Mesenchymal stem cell (in vitro differentiated cells and primary cell): ENCODE measurements around the gene WASHC4.

Source experiments
- DNase-seq: peaks from one replicate; pipeline ENCODE4 v3.0.0-alpha.2; 2013
- H2AFZ ChIP-seq: one replicate; pipeline ENCODE4 v1.6.1; 2013; ENCODE audit warnings: low read depth, mild to moderate bottlenecking, control low read depth, inconsistent platforms, low read length, moderate library complexity
- H2AK5ac ChIP-seq: 2 replicates; pipeline ENCODE4 v1.6.1; 2013; ENCODE audit warnings: low read length, moderate library complexity, mild to moderate bottlenecking, inconsistent platforms; ENCODE audit not compliant: severe bottlenecking
- H2BK120ac ChIP-seq: one replicate; pipeline ENCODE4 v1.6.1; 2013; ENCODE audit warnings: low read depth, mild to moderate bottlenecking, inconsistent platforms, low read length, moderate library complexity
- H2BK12ac ChIP-seq, 2 experiments: one replicate each; pipeline ENCODE4 v1.6.1; 2013; ENCODE audit warnings: inconsistent platforms in 2 of 2, low read length in 2 of 2, mild to moderate bottlenecking in 2 of 2, moderate library complexity in 2 of 2, control low read depth in 1 of 2
- H2BK15ac ChIP-seq: one replicate; pipeline ENCODE4 v1.6.1; 2013; ENCODE audit warnings: mild to moderate bottlenecking, low read depth, inconsistent platforms; ENCODE audit not compliant: poor library complexity, severe bottlenecking
- H2BK5ac ChIP-seq: 2 replicates; pipeline ENCODE4 v1.6.1; 2013; ENCODE audit warnings: low read depth, mild to moderate bottlenecking, low read length, control low read depth, inconsistent platforms; ENCODE audit not compliant: poor library complexity, severe bottlenecking
- H3K14ac ChIP-seq, 2 experiments: one replicate each; pipeline ENCODE4 v1.6.1; 2013; ENCODE audit warnings: inconsistent platforms in 2 of 2, low read length in 2 of 2, control low read depth in 1 of 2, mild to moderate bottlenecking in 1 of 2, moderate library complexity in 1 of 2
- H3K18ac ChIP-seq, 2 experiments: one replicate each; pipeline ENCODE4 v1.6.1; 2013; ENCODE audit warnings: inconsistent platforms in 2 of 2, low read length in 2 of 2, control low read depth in 1 of 2, low read depth in 1 of 2, mild to moderate bottlenecking in 1 of 2
- H3K23ac ChIP-seq, 2 experiments: one replicate each; pipeline ENCODE4 v1.6.1; 2013; ENCODE audit warnings: inconsistent platforms in 2 of 2, low read length in 2 of 2, mild to moderate bottlenecking in 2 of 2, moderate library complexity in 2 of 2, control low read depth in 1 of 2
- H3K27ac ChIP-seq: 2 replicates; pipeline ENCODE4 v1.5.1; 2013; ENCODE audit warnings: mild to moderate bottlenecking, moderate library complexity, low read length, control low read depth, inconsistent platforms; ENCODE audit not compliant: poor library complexity, severe bottlenecking
- H3K27me3 ChIP-seq, 2 experiments: 2 replicates each; pipeline versions ENCODE4 v1.6.1 to v1.7.0; 2013; ENCODE audit warnings: low read length in 2 of 2, mild to moderate bottlenecking in 2 of 2, moderate library complexity in 2 of 2, control low read depth in 1 of 2, inconsistent platforms in 1 of 2; ENCODE audit not compliant: control insufficient read depth in 1 of 2, insufficient read depth in 1 of 2
- H3K36me3 ChIP-seq, 2 experiments: 2 replicates each; pipeline versions ENCODE4 v1.6.1 to v1.7.0; 2013; ENCODE audit warnings: low read length in 2 of 2, control low read depth in 1 of 2, inconsistent platforms in 1 of 2, low read depth in 1 of 2, mild to moderate bottlenecking in 1 of 2; ENCODE audit not compliant: insufficient read depth in 2 of 2, control insufficient read depth in 1 of 2
- H3K4ac ChIP-seq, 2 experiments: one replicate each; pipeline ENCODE4 v1.6.1; 2013; ENCODE audit warnings: inconsistent platforms in 2 of 2, low read length in 2 of 2, mild to moderate bottlenecking in 2 of 2, moderate library complexity in 2 of 2, control low read depth in 1 of 2, low read depth in 1 of 2
- H3K4me1 ChIP-seq: 2 replicates; pipeline ENCODE4 v1.6.1; 2013; ENCODE audit warnings: low read depth, low read length, control low read depth; ENCODE audit not compliant: control insufficient read depth, insufficient read depth
- H3K4me2 ChIP-seq: 2 replicates; pipeline ENCODE4 v1.6.1; 2013; ENCODE audit warnings: low read length, mild to moderate bottlenecking, inconsistent platforms; ENCODE audit not compliant: poor library complexity, severe bottlenecking
- H3K4me3 ChIP-seq, 2 experiments: 2 replicates each; pipeline versions ENCODE4 v1.5.1 to v1.7.0; 2013; ENCODE audit warnings: low read length in 2 of 2, mild to moderate bottlenecking in 2 of 2, control low read depth in 1 of 2, low read depth in 1 of 2; ENCODE audit not compliant: insufficient read depth in 1 of 2
- H3K79me1 ChIP-seq: replicated peaks from 2 replicates; pipeline ENCODE4 v1.6.1; 2013; ENCODE audit warnings: mild to moderate bottlenecking, control low read depth, low read length, inconsistent platforms; ENCODE audit not compliant: poor library complexity, severe bottlenecking
- H3K9ac ChIP-seq: 2 replicates; pipeline ENCODE4 v1.7.0; 2013; ENCODE audit warnings: mild to moderate bottlenecking, low read length, moderate library complexity
- H3K9me3 ChIP-seq: 2 replicates; pipeline ENCODE4 v1.7.0; 2013; ENCODE audit warnings: mild to moderate bottlenecking, low read length; ENCODE audit not compliant: control insufficient read depth
- H4K8ac ChIP-seq: one replicate; pipeline ENCODE4 v1.6.1; 2013; ENCODE audit warnings: inconsistent platforms, mild to moderate bottlenecking, low read length, moderate library complexity
- H4K91ac ChIP-seq: one replicate; pipeline ENCODE4 v1.6.1; 2013; ENCODE audit warnings: mild to moderate bottlenecking, low read length, inconsistent platforms
- WGBS: methylation state at CpG from one replicate; pipeline ENCODE4 v1.1.7; 2013; ENCODE audit warnings: mixed read lengths; 5-methylcytosine and 5-hydroxymethylcytosine counted together

Gene WASHC4

GRCh38 chr12:105076098-105076497, 31.4 kb upstream of the WASHC4 start:
- Histone ChIP-seq H4K8ac (no peak overlapping the region), H3K4me3 (no peak overlapping the region), H4K91ac (no peak overlapping the region), H2AFZ (no peak overlapping the region), H2AK5ac (no peak overlapping the region), H3K27ac (no peak overlapping the region), H2BK5ac (no peak overlapping the region), H3K27me3 (no peaks in the 10 kb centered on the region), H3K36me3 (peaks cover 0 to 12% of the 10 kb centered on the region in 2 experiments), H3K9ac (no peak overlapping the region), H3K4ac (no peak overlapping the region), H3K4me2 (no peak overlapping the region), H2BK15ac (no peak overlapping the region), H3K23ac (no peak overlapping the region), H2BK12ac (no peak overlapping the region), H3K9me3 (no peaks in the 10 kb centered on the region), H3K79me1 (peaks cover 6% of the 10 kb centered on the region), H3K14ac (no peak overlapping the region), H3K18ac (no peak overlapping the region), H3K4me1 (no peaks in the 10 kb centered on the region), H2BK120ac (no peak overlapping the region)
- DNase-seq, result peak; percentile 23
- no CpG with 5 or more reads among the region's 1 CpG for WGBS

GRCh38 chr12:105076913-105077312, 30.6 kb upstream of the WASHC4 start:
- Histone ChIP-seq H3K14ac (no peak overlapping the region), H3K79me1 (peaks cover 6% of the 10 kb centered on the region), H2BK12ac (no peak overlapping the region), H3K4me3 (no peak overlapping the region), H3K27ac (no peak overlapping the region), H3K4me2 (no peak overlapping the region), H3K9me3 (no peaks in the 10 kb centered on the region), H3K23ac (no peak overlapping the region), H2AFZ (no peak overlapping the region), H3K4ac (no peak overlapping the region), H2BK120ac (no peak overlapping the region), H3K9ac (no peak overlapping the region), H3K27me3 (no peaks in the 10 kb centered on the region), H3K18ac (no peak overlapping the region), H2BK5ac (no peak overlapping the region), H4K8ac (no peak overlapping the region), H3K4me1 (no peaks in the 10 kb centered on the region), H2BK15ac (no peak overlapping the region), H4K91ac (no peak overlapping the region), H2AK5ac (no peak overlapping the region), H3K36me3 (peaks cover 0 to 12% of the 10 kb centered on the region in 2 experiments)
- no peak for DNase-seq
- 100% methylated on average over 1 of the region's 3 CpGs for WGBS

- Histone ChIP-seq H4K91ac (no peak overlapping the region), H2BK120ac (no peak overlapping the region), H3K36me3 (peaks cover 0 to 12% of the 10 kb centered on the region in 2 experiments), H2AFZ (no peak overlapping the region), H3K4me2 (no peak overlapping the region), H3K79me1 (peaks cover 6% of the 10 kb centered on the region), H3K4me1 (no peaks in the 10 kb centered on the region), H3K14ac (no peak overlapping the region), H3K4me3 (no peak overlapping the region), H3K4ac (no peak overlapping the region), H2BK5ac (no peak overlapping the region), H4K8ac (no peak overlapping the region), H3K9ac (no peak overlapping the region), H3K27me3 (no peaks in the 10 kb centered on the region), H2BK12ac (no peak overlapping the region), H2BK15ac (no peak overlapping the region), H2AK5ac (no peak overlapping the region), H3K18ac (no peak overlapping the region), H3K23ac (no peak overlapping the region), H3K9me3 (no peaks in the 10 kb centered on the region), H3K27ac (no peak overlapping the region)
- 97% methylated on average over 7 of the region's 7 CpGs for WGBS
- DNase-seq, result no peak
Observed at GRCh38 chr12:105077435-105077834, 30.1 kb upstream of the WASHC4 start.

- H3K79me1 ChIP-seq, result peaks cover 10% of the 10 kb centered on the region
- no peak overlapping the region for H2AK5ac ChIP-seq
- H3K36me3 ChIP-seq, result peaks cover 0 to under 1% of the 10 kb centered on the region in 2 experiments
- H3K4me3 ChIP-seq, result no peak overlapping the region
- H4K8ac ChIP-seq, result no peak overlapping the region
- no peak overlapping the region for H3K23ac ChIP-seq
- no peak overlapping the region for H3K4ac ChIP-seq
- H3K18ac ChIP-seq, result no peak overlapping the region
- H3K14ac ChIP-seq, result no peak overlapping the region
- H3K4me2 ChIP-seq, result no peak overlapping the region
- H2BK5ac ChIP-seq, result no peak overlapping the region
- no peak overlapping the region for H3K9ac ChIP-seq
- H3K27ac ChIP-seq, result no peak overlapping the region
- H4K91ac ChIP-seq, result no peak overlapping the region
- H2BK15ac ChIP-seq, result no peak overlapping the region
- H3K4me1 ChIP-seq, result peaks cover 3% of the 10 kb centered on the region
- no peaks in the 10 kb centered on the region for H3K9me3 ChIP-seq
- no peaks in the 10 kb centered on the region for H3K27me3 ChIP-seq
- no peak overlapping the region for H2BK12ac ChIP-seq
- H2BK120ac ChIP-seq, result no peak overlapping the region
- DNase-seq, result no peak
- H2AFZ ChIP-seq, result no peak overlapping the region
- 98% methylated on average over 9 of the region's 11 CpGs for WGBS
Observed at GRCh38 chr12:105078712-105079570, 28.6 kb upstream of the WASHC4 start.
